ENCODE data around the gene RBM24. TPM values are rescaled to one million over a fixed set of nuclear protein-coding genes. Genes with fewer than 3 reads are reported as not detected.
"Not testable (repeated sequence)": the region's sequence is repeated elsewhere in the genome, so short reads cannot be mapped to it uniquely, and the experiment has no call there.

RBM24 gene
- total RNA-seq, 4 donors from 2014 or later, result 0.45 to 5.3 (median 1.6) TPM

DNA sequence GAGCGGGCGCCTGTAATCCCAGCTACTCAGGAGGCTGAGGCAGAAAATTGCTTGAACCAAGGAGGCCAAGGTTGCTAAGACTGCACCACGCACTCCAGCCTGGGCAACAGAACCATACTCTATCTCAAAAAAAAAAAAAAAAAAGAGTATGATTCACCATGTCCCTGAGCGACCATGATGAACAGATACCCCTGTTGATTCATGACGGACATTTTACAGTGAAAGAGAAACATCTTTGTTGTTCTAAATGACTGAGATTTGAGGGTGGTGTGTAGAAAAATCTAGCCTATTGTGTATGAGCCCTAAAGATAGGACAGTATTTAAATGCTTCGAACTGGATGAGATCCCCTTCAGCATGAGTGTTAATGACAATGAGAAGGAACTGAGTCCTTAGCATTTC is 32.8 kb downstream of the RBM24 start:
- H3K9me3 ChIP-seq, result no peaks in the 10 kb centered on the region
- intact Hi-C loops (cut with DNase I), result no loop called here
- WGBS, 2 donors, result 91 to 92% methylated on average over 6 of the region's 6 CpGs
- no peaks in the 10 kb centered on the region for H3K27me3 ChIP-seq
- no peak overlapping the region for H3K4me3 ChIP-seq (replicated peaks in 1 of 3)
- H3K36me3 ChIP-seq, result no peaks in the 10 kb centered on the region
- no peaks in the 10 kb centered on the region for H3K4me1 ChIP-seq
- no peak overlapping the region for H3K27ac ChIP-seq
- DNase-seq, result no peak
- TF ChIP-seq, protein P1, sequence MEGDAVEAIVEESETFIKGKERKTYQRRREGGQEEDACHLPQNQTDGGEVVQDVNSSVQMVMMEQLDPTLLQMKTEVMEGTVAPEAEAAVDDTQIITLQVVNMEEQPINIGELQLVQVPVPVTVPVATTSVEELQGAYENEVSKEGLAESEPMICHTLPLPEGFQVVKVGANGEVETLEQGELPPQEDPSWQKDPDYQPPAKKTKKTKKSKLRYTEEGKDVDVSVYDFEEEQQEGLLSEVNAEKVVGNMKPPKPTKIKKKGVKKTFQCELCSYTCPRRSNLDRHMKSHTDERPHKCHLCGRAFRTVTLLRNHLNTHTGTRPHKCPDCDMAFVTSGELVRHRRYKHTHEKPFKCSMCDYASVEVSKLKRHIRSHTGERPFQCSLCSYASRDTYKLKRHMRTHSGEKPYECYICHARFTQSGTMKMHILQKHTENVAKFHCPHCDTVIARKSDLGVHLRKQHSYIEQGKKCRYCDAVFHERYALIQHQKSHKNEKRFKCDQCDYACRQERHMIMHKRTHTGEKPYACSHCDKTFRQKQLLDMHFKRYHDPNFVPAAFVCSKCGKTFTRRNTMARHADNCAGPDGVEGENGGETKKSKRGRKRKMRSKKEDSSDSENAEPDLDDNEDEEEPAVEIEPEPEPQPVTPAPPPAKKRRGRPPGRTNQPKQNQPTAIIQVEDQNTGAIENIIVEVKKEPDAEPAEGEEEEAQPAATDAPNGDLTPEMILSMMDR (IDR thresholded peaks at IDR 0.05), result no peak
- TF ChIP-seq POLR2A (IDR thresholded peaks at IDR 0.05), result no peak

- intact Hi-C loops (cut with DNase I), result no loop called here
- TF ChIP-seq POLR2A (IDR thresholded peaks at IDR 0.05), result no peak
- TF ChIP-seq, protein P1 (IDR thresholded peaks at IDR 0.05), result no peak
- H3K36me3 ChIP-seq, result no peaks in the 10 kb centered on the region
- H3K4me3 ChIP-seq (replicated peaks in 1 of 3), result no peak overlapping the region
- H3K4me1 ChIP-seq, result no peaks in the 10 kb centered on the region
- H3K27me3 ChIP-seq, result no peaks in the 10 kb centered on the region
- 93 to 96% methylated on average over 3 of the region's 3 CpGs for WGBS, 2 donors
- DNase-seq, result no peak
- H3K9me3 ChIP-seq, result no peaks in the 10 kb centered on the region
- no peak overlapping the region for H3K27ac ChIP-seq
These were observed 34.1 kb downstream of the RBM24 start for GRCh38 chr6:17315262-17315661.

- WGBS, 2 donors, result 84 to 86% methylated on average over 5 of the region's 5 CpGs
- no peak for DNase-seq
- no peaks in the 10 kb centered on the region for H3K4me1 ChIP-seq
- no peaks in the 10 kb centered on the region for H3K36me3 ChIP-seq
- no peaks in the 10 kb centered on the region for H3K27me3 ChIP-seq
- no peaks in the 10 kb centered on the region for H3K9me3 ChIP-seq
- no peak overlapping the region for H3K27ac ChIP-seq
- TF ChIP-seq, protein P1 (IDR thresholded peaks at IDR 0.05), result no peak
- no peak for TF ChIP-seq POLR2A (IDR thresholded peaks at IDR 0.05)
- intact Hi-C loops (cut with DNase I), result no loop called here
- H3K4me3 ChIP-seq (replicated peaks in 1 of 3), result no peak overlapping the region
These were observed 37.4 kb downstream of the RBM24 start for GRCh38 chr6:17318435-17319165.

DNA sequence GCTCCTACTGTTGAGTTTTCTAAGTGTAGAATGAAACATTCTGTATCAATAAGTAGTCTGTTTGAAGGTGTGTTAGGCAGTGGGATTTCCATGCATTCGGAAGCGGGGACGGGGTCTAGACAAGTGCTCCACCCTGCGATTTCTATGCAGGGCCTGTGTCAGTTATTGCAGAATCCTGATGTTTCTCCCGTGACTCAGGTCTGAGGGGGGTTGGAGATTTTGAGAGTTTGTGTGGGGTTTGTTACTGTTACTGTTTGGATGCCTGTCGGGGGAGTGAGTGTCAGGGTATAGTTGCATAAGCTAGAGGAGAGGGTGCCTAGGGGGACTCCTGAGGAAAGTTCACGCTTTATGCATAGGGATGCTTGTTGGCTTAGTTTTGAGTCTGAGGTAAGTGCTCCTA is 39.1 kb downstream of the RBM24 start:
- WGBS, 2 donors, result 95 to 96% methylated on average over 7 of the region's 7 CpGs
- intact Hi-C loops (cut with DNase I); H3K36me3 ChIP-seq; H3K4me1 ChIP-seq; H3K27ac ChIP-seq; H3K9me3 ChIP-seq; DNase-seq; H3K27me3 ChIP-seq; H3K4me3 ChIP-seq (replicated peaks in 1 of 3): not testable (repeated sequence)

GRCh38 chr6:17331238-17331637 is 50.1 kb downstream of the RBM24 start:
- intact Hi-C loops (cut with DNase I), result no loop called here

More at GRCh38 chr6:17331238-17331637, 50.1 kb downstream of the RBM24 start:
- H3K27ac ChIP-seq, result no peak overlapping the region
- TF ChIP-seq, protein P1 (IDR thresholded peaks at IDR 0.05), result no peak
- no peak overlapping the region for H3K4me3 ChIP-seq (replicated peaks in 1 of 3)
- H3K9me3 ChIP-seq, result no peaks in the 10 kb centered on the region
- H3K27me3 ChIP-seq, result no peaks in the 10 kb centered on the region
- 69 to 70% methylated on average over 5 of the region's 5 CpGs for WGBS, 2 donors
- H3K36me3 ChIP-seq, result no peaks in the 10 kb centered on the region
- no peaks in the 10 kb centered on the region for H3K4me1 ChIP-seq
- no peak for DNase-seq

Measured in thyroid gland (tissue), 4 donors.